RWPE2 (cell line): ENCODE measurements around the gene GSTP1.

Experiments
- ATAC-seq: fragments of 200-7000 bp; cut with Tn5 transposase; 3 replicates; pipeline ENCODE4 v1.9.1; 2021; ENCODE audit warnings: low read depth
- DNase-seq: peaks from one replicate; pipeline ENCODE4 v3.0.0-alpha.2; 2020; ENCODE audit warnings: low spot score
- H3K27ac ChIP-seq: fragments of 450-650 bp; 2 replicates; pipeline ENCODE4 v1.5.1; 2017; ENCODE audit warnings: mild to moderate bottlenecking; ENCODE audit not compliant: poor library complexity, severe bottlenecking
- H3K27me3 ChIP-seq: fragments of 250-450 bp; sonication (Bioruptor Pico); 2 replicates; pipeline ENCODE4 v1.5.1; 2021; ENCODE audit warnings: mild to moderate bottlenecking, moderate library complexity; ENCODE audit not compliant: insufficient read depth, poor library complexity, severe bottlenecking
- H3K36me3 ChIP-seq: fragments of 250-450 bp; sonication (Bioruptor Pico); 2 replicates; pipeline ENCODE4 v1.5.1; 2020; ENCODE audit warnings: low read depth, mild to moderate bottlenecking, moderate library complexity
- H3K4me1 ChIP-seq: fragments of 250-450 bp; sonication (Bioruptor Pico); 2 replicates; pipeline ENCODE4 v1.5.1; 2021; ENCODE audit warnings: mild to moderate bottlenecking, moderate library complexity; ENCODE audit not compliant: insufficient read depth, poor library complexity, severe bottlenecking
- H3K4me3 ChIP-seq: fragments of 250-450 bp; sonication (Bioruptor Pico); 2 replicates; pipeline ENCODE4 v1.5.1; 2021; ENCODE audit warnings: mild to moderate bottlenecking, moderate library complexity; ENCODE audit not compliant: severe bottlenecking
- H3K9me3 ChIP-seq: fragments of 250-450 bp; sonication (Bioruptor Pico); 2 replicates; pipeline ENCODE4 v1.5.1; 2021; ENCODE audit warnings: mild to moderate bottlenecking, moderate library complexity; ENCODE audit not compliant: severe bottlenecking
- CTCF ChIP-seq: fragments of 450-650 bp; IDR thresholded peaks from one replicate; pipeline ENCODE4 v1.5.1; 2017; ENCODE audit warnings: mild to moderate bottlenecking, moderate library complexity; ENCODE audit not compliant: poor library complexity, severe bottlenecking

GSTP1 gene

GRCh38 chr11:67613313-67613959, 29.8 kb downstream of the GSTP1 start:
- Histone ChIP-seq H3K4me3 (no peak overlapping the region), H3K9me3 (no peaks in the 10 kb centered on the region), H3K27ac (peak overlapping the region; percentile 1), H3K27me3 (no peaks in the 10 kb centered on the region), H3K4me1 (no peaks in the 10 kb centered on the region), H3K36me3 (peaks cover 28% of the 10 kb centered on the region)
- no peak for DNase-seq
- TF ChIP-seq CTCF: no peak
- ATAC-seq: no peak

GRCh38 chr11:67613960-67614715, 30.5 kb downstream of the GSTP1 start:
- peak; percentile 75 for ATAC-seq
- peak; percentile 45 for TF ChIP-seq CTCF
- H3K9me3 ChIP-seq: no peaks in the 10 kb centered on the region
- no peaks in the 10 kb centered on the region for H3K4me1 ChIP-seq
- H3K27ac ChIP-seq: peak overlapping the region; percentile 1
- peak; percentile 64 for DNase-seq
- H3K4me3 ChIP-seq: peak overlapping the region; percentile 13
- no peaks in the 10 kb centered on the region for H3K27me3 ChIP-seq
- H3K36me3 ChIP-seq: peaks cover 21% of the 10 kb centered on the region

GRCh38 chr11:67614730-67615714, 31.4 kb downstream of the GSTP1 start:
- no peak overlapping the region for H3K4me3 ChIP-seq
- ATAC-seq (peak; percentile 33; the same call in 2 of the 3 replicates), DNase-seq (peak; percentile 58)
- no peaks in the 10 kb centered on the region for H3K27me3 ChIP-seq
- no peaks in the 10 kb centered on the region for H3K4me1 ChIP-seq
- peaks cover 13% of the 10 kb centered on the region for H3K36me3 ChIP-seq
- TF ChIP-seq CTCF: peak; percentile 48
- no peak overlapping the region for H3K27ac ChIP-seq
- H3K9me3 ChIP-seq: no peaks in the 10 kb centered on the region

- Histone ChIP-seq H3K4me1 (no peaks in the 10 kb centered on the region), H3K4me3 (no peak overlapping the region)
These were observed 32.3 kb downstream of the GSTP1 start for GRCh38 chr11:67615728-67616430.

More at GRCh38 chr11:67615728-67616430, 32.3 kb downstream of the GSTP1 start:
- TF ChIP-seq CTCF: no peak
- no peaks in the 10 kb centered on the region for H3K27me3 ChIP-seq
- no peak for ATAC-seq
- no peaks in the 10 kb centered on the region for H3K9me3 ChIP-seq
- DNase-seq: no peak
- peaks cover 8% of the 10 kb centered on the region; the same call in 1 of the 2 replicates for H3K36me3 ChIP-seq
- no peak overlapping the region for H3K27ac ChIP-seq
